ENCODE results near the gene NRG2.

- TF ChIP-seq POLR2AphosphoS5 (IDR thresholded peaks at IDR 0.05; ENCODE audit: low read depth, low read length), result no peak
- no peak for TF ChIP-seq TAF1 (IDR thresholded peaks at IDR 0.05; ENCODE audit: borderline replicate concordance, insufficient read depth, low read length)
- no peak for TF ChIP-seq REST (IDR thresholded peaks at IDR 0.05; ENCODE audit: insufficient read depth in 1 of 2, low read depth in 2 of 2, low read length in 2 of 2)
- TF ChIP-seq SIN3A (IDR thresholded peaks at IDR 0.05; ENCODE audit: borderline replicate concordance, insufficient read depth, low read length), result no peak
Measured at GRCh38 chr5:139833525-139833924, 209.6 kb downstream of the NRG2 start.

All from PFSK-1 (cell line).